ENCODE measurements around the gene KCNC3. TPM values are rescaled to one million over a fixed set of nuclear protein-coding genes. Genes with fewer than 3 reads are reported as not detected.

The KCNC3 gene
- total and polyA plus RNA-seq, 2 donors (not counting 3 experiments of a cell fraction or from before 2014, with no cell fraction given), result 0.22 to 0.91 TPM

DNA sequence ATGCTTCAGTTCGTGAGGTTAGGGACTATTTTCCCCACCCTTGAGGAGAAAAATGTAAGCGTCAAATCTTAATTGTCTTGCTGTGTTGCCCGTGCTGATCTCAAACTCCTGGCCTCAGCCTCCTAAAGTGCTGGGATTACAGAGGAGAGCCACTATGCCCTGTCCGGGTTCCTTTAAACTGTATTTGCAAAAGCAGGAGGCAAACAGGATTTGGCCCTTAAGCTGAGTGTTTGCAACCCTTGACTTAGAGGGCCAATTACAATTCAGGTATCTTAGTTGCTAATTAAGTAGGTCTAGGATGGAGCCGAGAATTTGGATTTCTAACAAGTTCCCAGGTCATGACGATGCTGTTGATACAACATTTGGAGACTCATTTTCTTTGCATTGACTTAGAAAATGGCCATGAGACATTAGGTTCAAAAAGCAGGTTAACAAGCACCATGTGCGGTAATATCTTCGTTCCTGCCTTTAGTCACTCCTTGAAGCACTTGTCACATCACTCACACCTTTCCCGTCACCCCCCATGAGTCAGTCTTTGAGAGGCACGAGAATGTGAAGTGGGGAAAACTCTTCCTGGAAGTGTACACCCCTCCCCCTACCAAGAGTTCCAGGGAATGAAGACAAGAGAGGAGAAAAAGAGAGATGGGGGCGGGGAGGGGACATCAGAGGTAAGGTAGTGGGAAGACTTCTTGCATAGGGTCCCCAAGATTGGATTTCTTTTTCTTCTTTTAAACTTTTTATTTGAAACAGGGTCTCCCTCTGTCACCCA is 33.7 kb upstream of the KCNC3 start:
- dilution Hi-C loops (cut with MboI; ENCODE audit: extremely low pct_ligation_motif_present, low sequenced_read_pairs) (no loop called here), intact Hi-C loops (cut with micrococcal nuclease) (no loop called here)
- DNase-seq (ENCODE audit: low read depth, low spot score) (no peak), FAIRE-seq (no peak)
- no peak for TF ChIP-seq EZH2 (IDR thresholded peaks at IDR 0.05; ENCODE audit: borderline replicate concordance, low read depth, low read length, severe bottlenecking)
- no peak for TF ChIP-seq MYC (IDR thresholded peaks at IDR 0.05; ENCODE audit: low read depth, low read length)
- TF ChIP-seq POLR2AphosphoS5 (IDR thresholded peaks at IDR 0.05; ENCODE audit: insufficient read depth, low read depth, low read length), result no peak
- TF ChIP-seq JUN (IDR thresholded peaks at IDR 0.05; ENCODE audit: borderline replicate concordance, insufficient read depth, insufficient read length, low read depth), result no peak
- no peak for TF ChIP-seq POLR2A (IDR thresholded peaks at IDR 0.05; ENCODE audit: low read depth, low read length)
- TF ChIP-seq, protein P1, sequence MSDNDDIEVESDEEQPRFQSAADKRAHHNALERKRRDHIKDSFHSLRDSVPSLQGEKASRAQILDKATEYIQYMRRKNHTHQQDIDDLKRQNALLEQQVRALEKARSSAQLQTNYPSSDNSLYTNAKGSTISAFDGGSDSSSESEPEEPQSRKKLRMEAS (IDR thresholded peaks at IDR 0.05; ENCODE audit: insufficient read depth, insufficient read length), result no peak
- TF ChIP-seq, protein P2, sequence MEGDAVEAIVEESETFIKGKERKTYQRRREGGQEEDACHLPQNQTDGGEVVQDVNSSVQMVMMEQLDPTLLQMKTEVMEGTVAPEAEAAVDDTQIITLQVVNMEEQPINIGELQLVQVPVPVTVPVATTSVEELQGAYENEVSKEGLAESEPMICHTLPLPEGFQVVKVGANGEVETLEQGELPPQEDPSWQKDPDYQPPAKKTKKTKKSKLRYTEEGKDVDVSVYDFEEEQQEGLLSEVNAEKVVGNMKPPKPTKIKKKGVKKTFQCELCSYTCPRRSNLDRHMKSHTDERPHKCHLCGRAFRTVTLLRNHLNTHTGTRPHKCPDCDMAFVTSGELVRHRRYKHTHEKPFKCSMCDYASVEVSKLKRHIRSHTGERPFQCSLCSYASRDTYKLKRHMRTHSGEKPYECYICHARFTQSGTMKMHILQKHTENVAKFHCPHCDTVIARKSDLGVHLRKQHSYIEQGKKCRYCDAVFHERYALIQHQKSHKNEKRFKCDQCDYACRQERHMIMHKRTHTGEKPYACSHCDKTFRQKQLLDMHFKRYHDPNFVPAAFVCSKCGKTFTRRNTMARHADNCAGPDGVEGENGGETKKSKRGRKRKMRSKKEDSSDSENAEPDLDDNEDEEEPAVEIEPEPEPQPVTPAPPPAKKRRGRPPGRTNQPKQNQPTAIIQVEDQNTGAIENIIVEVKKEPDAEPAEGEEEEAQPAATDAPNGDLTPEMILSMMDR (IDR thresholded peaks at IDR 0.05; ENCODE audit: extremely low read depth in 1 of 2, insufficient read depth in 1 of 2, low read depth in 1 of 2, low read length in 2 of 2), result no peak
- TF ChIP-seq GATA2 (IDR thresholded peaks at IDR 0.05; ENCODE audit: insufficient read depth, insufficient read length, low read depth, low read length), result no peak
- TF ChIP-seq FOS (IDR thresholded peaks at IDR 0.05; ENCODE audit: borderline replicate concordance, insufficient read depth, low read length), result no peak
- no peak overlapping the region for H2AFZ ChIP-seq (ENCODE audit: low read depth, low read length)
- no peaks in the 10 kb centered on the region for H3K36me3 ChIP-seq (ENCODE audit: control insufficient read depth in 2 of 2, extremely low read depth in 1 of 2, insufficient read depth in 2 of 2, low read length in 2 of 2)
- no peak overlapping the region for H3K27ac ChIP-seq (ENCODE audit: insufficient read depth, low read depth, low read length)
- H3K4me3 ChIP-seq (replicated peaks in 1 of 3; ENCODE audit: insufficient read depth in 1 of 3, low read depth in 1 of 3, low read length in 3 of 3), result no peak overlapping the region
- H3K9me3 ChIP-seq (replicated peaks; ENCODE audit: control insufficient read depth, insufficient read depth, low read length), result no peaks in the 10 kb centered on the region
- no peak overlapping the region for H3K9ac ChIP-seq (replicated peaks; ENCODE audit: extremely low read depth, insufficient read depth, low read length)
- no peaks in the 10 kb centered on the region for H3K9me1 ChIP-seq (replicated peaks; ENCODE audit: control insufficient read depth, extremely low read depth, insufficient read depth, low read length)
- CTCF ChIA-PET, result interaction anchor here (0.7 to 1.4 kb wide), 4 partner anchors 12 to 193 kb away, joined by 3 to 5 read pairs (median 4); no protein-coding TSS in a partner anchor
- no peaks in the 10 kb centered on the region for H3K79me2 ChIP-seq (ENCODE audit: control insufficient read depth, insufficient read depth, low read length)
- H3K27me3 ChIP-seq (ENCODE audit: control insufficient read depth in 2 of 2, insufficient read depth in 2 of 2, low read length in 2 of 2), result no peaks in the 10 kb centered on the region
- H4K20me1 ChIP-seq (replicated peaks; ENCODE audit: control insufficient read depth, extremely low read depth, insufficient read depth, low read length), result no peaks in the 10 kb centered on the region
- H3K4me1 ChIP-seq (ENCODE audit: control insufficient read depth, extremely low read depth, insufficient read depth, low read length), result peaks cover under 1% of the 10 kb centered on the region
- no peak overlapping the region for H3K4me2 ChIP-seq (ENCODE audit: insufficient read depth, low read length)
- POLR2A ChIA-PET, result interaction anchor here (0.6 kb wide), 1 partner anchor 138 kb away, joined by 3 read pairs; no protein-coding TSS in a partner anchor
- no TSS peak for BruUV-seq (replicated peaks)

All from endothelial cell of umbilical vein (primary cell).